HCT116 (cell line): ENCODE data around the gene OR51Q1. TPM values are rescaled to one million over a fixed set of nuclear protein-coding genes. Genes with fewer than 3 reads are reported as not detected.
A peak's percentile ranks its signal among the peaks of the same experiment; 100 is the strongest.

Experiments used
- ATAC-seq: fragments of 200-7000 bp; cut with Tn5 transposase; 2 replicates; pipeline ENCODE4 v1.9.1; 2020; ENCODE audit warnings: mild to moderate bottlenecking, moderate library complexity
- BruUV-seq: library from RNA; stranded (reverse); fragments of 400-500 nt; replicated peaks from 2 replicates; lab custom pipeline; 2021; lab: Mats Ljungman, UMichigan
- CTCF ChIA-PET: fragments of 300-600 bp; sonication (Branson Sonifier 250); formaldehyde crosslinking; loops from one replicate; lab custom pipeline; 2021; ENCODE audit warnings: antibody characterized with exemption; lab: Charles Lee
- POLR2A ChIA-PET: fragments of 300-600, 350-600 bp; sonication (Branson Sonifier 250); formaldehyde crosslinking; loops from one replicate; lab custom pipeline; 2021; ENCODE audit warnings: antibody characterized with exemption; lab: Charles Lee
- RAD21 ChIA-PET, 2 experiments: fragments of 300-600 bp; sonication (Branson Sonifier 250); formaldehyde crosslinking; loops; one replicate each; lab custom pipeline; 2023; ENCODE audit warnings: low total read pairs in 2 of 2; ENCODE audit not compliant: uncharacterized antibody in 2 of 2, unreplicated experiment in 2 of 2, low non-redundant PET in 1 of 2; lab: Charles Lee
- DNase-seq: peaks from one replicate; pipeline ENCODE4 v3.0.0-alpha.2; 2010; ENCODE audit warnings: low read depth, low spot score
- H2AFZ ChIP-seq: fragments of 200-600 bp; shearing (Covaris generic), sonication (generic); 2 replicates; pipeline ENCODE4 v1.6.1; 2017; ENCODE audit warnings: low read depth, mixed run types, mixed read lengths, antibody characterized with exemption, low read length; ENCODE audit not compliant: poor library complexity, severe bottlenecking
- H3K27ac ChIP-seq: 2 replicates; pipeline ENCODE4 v1.5.1; 2012; ENCODE audit warnings: low read depth, low read length
- H3K27me3 ChIP-seq: fragments of 200-600 bp; sonication (generic); 2 replicates; pipeline ENCODE4 v1.6.1; 2016; ENCODE audit warnings: mixed run types, low read length, mixed read lengths; ENCODE audit not compliant: insufficient read depth
- H3K36me3 ChIP-seq, 2 experiments: fragments of 200-500 bp in 1 of 2; fragments of 200-600 bp in 1 of 2; sonication (Bioruptor generic) in 1 of 2; sonication (generic) in 1 of 2; 2 replicates each; pipeline versions ENCODE4 v1.5.1 to v1.6.1; 2014 to 2016; ENCODE audit warnings: low read length in 2 of 2, inconsistent platforms in 1 of 2, mixed read lengths in 1 of 2, mixed run types in 1 of 2; ENCODE audit not compliant: insufficient read depth in 2 of 2, control insufficient read depth in 1 of 2
- H3K4me1 ChIP-seq, 2 experiments: fragments of 200-600 bp in 1 of 2; sonication (generic) in 1 of 2; 2 replicates each; pipeline versions ENCODE4 v1.5.1 to v1.6.1; 2012 to 2017; ENCODE audit warnings: low read length in 2 of 2, inconsistent platforms in 1 of 2, mild to moderate bottlenecking in 1 of 2, mixed read lengths in 1 of 2, mixed run types in 1 of 2, moderate library complexity in 1 of 2; ENCODE audit not compliant: insufficient read depth in 2 of 2, control insufficient read depth in 1 of 2
- H3K4me2 ChIP-seq: fragments of 200-600 bp; sonication (generic); 2 replicates; pipeline ENCODE4 v1.6.1; 2017; ENCODE audit warnings: mixed run types, low read length, mixed read lengths
- H3K4me3 ChIP-seq, 2 experiments: fragments of 200-600 bp in 1 of 2; sonication (generic) in 1 of 2; replicated peaks in 1 of 2; 2 replicates each; pipeline ENCODE4 v1.5.1; 2011 to 2016; ENCODE audit warnings: low read length in 2 of 2, control low read depth in 1 of 2, low read depth in 1 of 2, mild to moderate bottlenecking in 1 of 2, mixed read lengths in 1 of 2, mixed run types in 1 of 2
- H3K79me2 ChIP-seq: fragments of 200-600 bp; sonication (generic); 2 replicates; pipeline ENCODE4 v1.6.1; 2017; ENCODE audit warnings: mild to moderate bottlenecking, mixed run types, low read length, moderate library complexity, mixed read lengths; ENCODE audit not compliant: insufficient read depth
- H3K9ac ChIP-seq: fragments of 200-600 bp; sonication (generic); 2 replicates; pipeline ENCODE4 v1.6.1; 2016; ENCODE audit warnings: low read length, mixed read lengths
- H3K9me2 ChIP-seq: fragments of 200-600 bp; sonication (generic), shearing (Covaris generic); 2 replicates; pipeline ENCODE4 v1.6.1; 2017; ENCODE audit warnings: mixed run types, mild to moderate bottlenecking, moderate library complexity; ENCODE audit not compliant: insufficient read depth
- H3K9me3 ChIP-seq, 2 experiments: fragments of 200-500 bp in 1 of 2; fragments of 200-600 bp in 1 of 2; sonication (Bioruptor generic) in 1 of 2; sonication (generic) in 1 of 2; 2 replicates each; pipeline ENCODE4 v1.6.1; 2014 to 2017; ENCODE audit warnings: low read length in 2 of 2, mixed read lengths in 2 of 2, inconsistent platforms in 1 of 2, low read depth in 1 of 2, mild to moderate bottlenecking in 1 of 2, mixed run types in 1 of 2, moderate library complexity in 1 of 2; ENCODE audit not compliant: control insufficient read depth in 1 of 2, insufficient read depth in 1 of 2
- H4K20me1 ChIP-seq: fragments of 200-600 bp; sonication (generic), shearing (Covaris generic); 2 replicates; pipeline ENCODE4 v1.6.1; 2017; ENCODE audit warnings: mixed run types, mild to moderate bottlenecking, moderate library complexity; ENCODE audit not compliant: insufficient read depth
- ELF1 ChIP-seq: IDR thresholded peaks from 2 replicates; pipeline ENCODE4 v1.6.1; 2012; ENCODE audit warnings: low read depth, borderline replicate concordance
- EZH2 ChIP-seq: fragments of 200-600 bp; sonication (generic); IDR thresholded peaks from 2 replicates; pipeline ENCODE4 v1.6.1; 2017; ENCODE audit warnings: antibody characterized with exemption, mixed run types
- EZH2phosphoT487 ChIP-seq: fragments of 200-600 bp; IDR thresholded peaks from 2 replicates; pipeline ENCODE4 v1.6.1; 2018; ENCODE audit warnings: antibody characterized with exemption, borderline replicate concordance
- FOSL1 ChIP-seq: IDR thresholded peaks from 2 replicates; pipeline ENCODE4 v1.6.1; 2012; ENCODE audit warnings: low read depth
- POLR2A ChIP-seq: IDR thresholded peaks from 2 replicates; pipeline ENCODE4 v1.7.0; 2011; ENCODE audit warnings: borderline replicate concordance; ENCODE audit not compliant: insufficient read depth, insufficient read length; ENCODE audit errors: extremely low read depth
- RAD21 ChIP-seq: IDR thresholded peaks from 2 replicates; pipeline ENCODE4 v1.6.1; 2012; ENCODE audit warnings: low read depth, mild to moderate bottlenecking
- REST ChIP-seq: IDR thresholded peaks from 2 replicates; pipeline ENCODE4 v1.6.1; 2012; ENCODE audit warnings: low read depth
- SIN3A ChIP-seq: IDR thresholded peaks from 2 replicates; pipeline ENCODE4 v1.6.1; 2012; ENCODE audit warnings: low read depth
- SP1 ChIP-seq: IDR thresholded peaks from 2 replicates; pipeline ENCODE4 v1.6.1; 2012; ENCODE audit warnings: low read depth
- TCF7L2 ChIP-seq: IDR thresholded peaks from 2 replicates; pipeline ENCODE4 v1.7.0; 2011; ENCODE audit warnings: borderline replicate concordance, inconsistent platforms; ENCODE audit not compliant: insufficient read depth, insufficient read length; ENCODE audit errors: extremely low read depth
- ZFX ChIP-seq: fragments of 450-650 bp; IDR thresholded peaks from 2 replicates; pipeline ENCODE4 v1.6.1; 2017
- ZNF274 ChIP-seq: fragments of 200-500 bp; sonication (Bioruptor generic); IDR thresholded peaks from 2 replicates; pipeline ENCODE4 v1.6.1; 2014; ENCODE audit warnings: mild to moderate bottlenecking, low read depth, low read length, inconsistent platforms
- intact Hi-C: fragments of 100-400 bp; cut with micrococcal nuclease; formaldehyde crosslinking; loops from 2 replicates; pipeline ENCODE4 v1.10.0; 2022
- total RNA-seq: library from RNA; stranded (reverse); gene quantifications from one replicate; pipeline ENCODE4 v1.2.1, GENCODE V29; 2021; ENCODE audit not compliant: unreplicated experiment

The OR51Q1 gene
- total RNA-seq, 1 experiment from 2014 or later, result not detected

- Histone ChIP-seq H3K27ac (peak within 1 kb of the TSS; percentile 33), H3K27me3 (no peaks in the 10 kb centered on the region), H3K9me2 (no peaks in the 10 kb centered on the region), H3K9me3 (no peaks in the 10 kb centered on the region), H3K4me3 (no peak within 1 kb of the TSS), H3K4me1 (peaks cover 0 to 24% of the 10 kb centered on the region in 2 experiments; a peak in 1 of 4 replicates), H3K36me3 (peaks cover 8 to 66% of the 10 kb centered on the region in 2 experiments; a peak in 3 of 4 replicates), H3K4me2 (no peak within 1 kb of the TSS), H3K79me2 (peaks cover 93% of the 10 kb centered on the region), H4K20me1 (peaks cover 54% of the 10 kb centered on the region; the same call in 1 of the 2 replicates), H2AFZ (no peak within 1 kb of the TSS), H3K9ac (peak within 1 kb of the TSS; percentile 8; the same call in 1 of the 2 replicates)
- ChIA-PET POLR2A (no interaction called here), CTCF (no interaction called here), RAD21 (no interaction called here)
- no TSS peak for BruUV-seq
- TF ChIP-seq REST (no peak), ELF1 (no peak), EZH2 (no peak), SIN3A (no peak), ZNF274 (no peak), FOSL1 (no peak), TCF7L2 (no peak), SP1 (no peak), EZH2phosphoT487 (no peak), ZFX (no peak), RAD21 (no peak), POLR2A (no peak)
- ATAC-seq, result no peak
- intact Hi-C loops, result loop anchor here (10.0 kb wide), 1 partner anchor 769 kb away; no protein-coding TSS in a partner anchor
- DNase-seq, result no peak
These were observed 38.3 kb upstream of the OR51Q1 start, which contains the start of gene OR51M1 for GRCh38 chr11:5383576-5383975. TSS of gene OR51M1 (plus strand) at chr11:5383812. CDS start at chr11:5389399, 5,587 bp downstream.
